Pancreas (tissue), 10 donors: ENCODE measurements around the gene TMEM225B. TPM values are rescaled to one million over a fixed set of nuclear protein-coding genes. Genes with fewer than 3 reads are reported as not detected.
A peak's percentile ranks its signal among the peaks of the same experiment; 100 is the strongest.
"Not testable (repeated sequence)": the region's sequence is repeated elsewhere in the genome, so short reads cannot be mapped to it uniquely, and the experiment has no call there.

Experiments
- ATAC-seq, 4 donors: fragments of 200-7000 bp; cut with Tn5 transposase; one replicate each; pipeline versions ENCODE4 v1.8.0 to v1.9.1; 2020; ENCODE audit warnings: mild to moderate bottlenecking in 4 of 4, moderate library complexity in 4 of 4
- DNase-seq, 6 donors: peaks; one replicate each; pipeline ENCODE4 v3.0.0-alpha.2; 2020
- FAIRE-seq: peaks from 2 replicates; lab custom pipeline; 2012; peaks lifted over from hg19 to GRCh38; lab: Jason Lieb, UNC
- H3K27ac ChIP-seq, 4 donors: fragments of 200-600 bp; sonication (generic); 1 replicate in 3 of 4; 2 replicates in 1 of 4; pipeline versions ENCODE4 v1.5.0 to v1.8.0; 2020
- H3K27me3 ChIP-seq, 4 donors: fragments of 200-600 bp; one replicate each; pipeline ENCODE4 v1.8.0; 2021
- H3K36me3 ChIP-seq, 3 donors: fragments of 200-600 bp; sonication (generic) in 1 of 3; one replicate each; pipeline versions ENCODE4 v1.5.0 to v1.8.0; 2020 to 2021
- H3K4me1 ChIP-seq, 3 donors: fragments of 200-600 bp; one replicate each; pipeline ENCODE4 v1.8.0; 2021
- H3K4me3 ChIP-seq, 4 donors: fragments of 200-600 bp; sonication (generic) in 2 of 4; one replicate each; pipeline versions ENCODE4 v1.5.0 to v1.8.0; 2020 to 2021
- H3K9me3 ChIP-seq, 4 donors: fragments of 200-600 bp; one replicate each; pipeline ENCODE4 v1.8.0; 2021
- WGBS, 2 donors: extraction: QIAGEN DNeasy Blood & Tissue Kit; methylation state at CpG; one replicate each; pipeline ENCODE4 v1.1.7; 2013; 5-methylcytosine and 5-hydroxymethylcytosine counted together
- intact Hi-C, 3 donors: fragments of 100-400 bp; cut with DNase I; formaldehyde crosslinking; loops; one replicate each; pipeline versions ENCODE4 v1.11.1 to v1.14.2; 2022
- polyA plus RNA-seq, 2 donors: library from polyadenylated mRNA; stranded (reverse); fragments of 200-250 nt; gene quantifications; one replicate each; pipeline ENCODE4 v1.2.3, GENCODE V29; 2013
- total RNA-seq, 6 donors: library from RNA; stranded (reverse); fragmentation: NEBNext Ultra II Directional in 4 of 6; extraction: Animal tissue kit (Norgen Biotek cat#: 25700) in 4 of 6; gene quantifications; one replicate each; pipeline versions ENCODE4 v1.2.1 to v1.2.4, GENCODE V29; 2021 to 2023
- TF ChIP-seq, protein P1 (sequence below), 4 donors: fragments of 200-600 bp; sonication (generic) in 3 of 4; IDR thresholded peaks; one replicate each; pipeline versions ENCODE4 v1.5.0 to v1.8.0; 2021; ENCODE audit warnings: antibody characterized with exemption in 4 of 4
- donor health status: healthy with polysubstance abuse.
- donor health status: DM: no; HTN: no; CAD: no; lungs with moderate emphysema.
- donor health status: DM: no; HTN: no; CAD: no.
- donor health status: control.
- donor health status: control.
- donor health status: Bipolar disorder and iron deficiency.
- donor health status: DM: yes; HTN: yes; CAD: no.
- donor health status: DM: no; HTN: no; CAD: no.
- donor health status: DM: no; HTN: no; CAD: no.
- donor health status: DM: yes; HTN: yes; CAD: no.

Gene TMEM225B, protein sequence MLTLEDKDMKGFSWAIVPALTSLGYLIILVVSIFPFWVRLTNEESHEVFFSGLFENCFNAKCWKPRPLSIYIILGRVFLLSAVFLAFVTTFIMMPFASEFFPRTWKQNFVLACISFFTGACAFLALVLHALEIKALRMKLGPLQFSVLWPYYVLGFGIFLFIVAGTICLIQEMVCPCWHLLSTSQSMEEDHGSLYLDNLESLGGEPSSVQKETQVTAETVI
- total RNA-seq = 1 to 10 TPM in 1 of 6 donors, under 1 TPM in 5; 0.16 to 1.1 (median 0.48) TPM
- polyA plus RNA-seq = 1 to 10 TPM; 1.2 to 1.5 TPM

- no peaks in the 10 kb centered on the region for H3K27me3 ChIP-seq
- H3K4me3 ChIP-seq = no peak within 1 kb of the TSS
- TF ChIP-seq, protein P1, sequence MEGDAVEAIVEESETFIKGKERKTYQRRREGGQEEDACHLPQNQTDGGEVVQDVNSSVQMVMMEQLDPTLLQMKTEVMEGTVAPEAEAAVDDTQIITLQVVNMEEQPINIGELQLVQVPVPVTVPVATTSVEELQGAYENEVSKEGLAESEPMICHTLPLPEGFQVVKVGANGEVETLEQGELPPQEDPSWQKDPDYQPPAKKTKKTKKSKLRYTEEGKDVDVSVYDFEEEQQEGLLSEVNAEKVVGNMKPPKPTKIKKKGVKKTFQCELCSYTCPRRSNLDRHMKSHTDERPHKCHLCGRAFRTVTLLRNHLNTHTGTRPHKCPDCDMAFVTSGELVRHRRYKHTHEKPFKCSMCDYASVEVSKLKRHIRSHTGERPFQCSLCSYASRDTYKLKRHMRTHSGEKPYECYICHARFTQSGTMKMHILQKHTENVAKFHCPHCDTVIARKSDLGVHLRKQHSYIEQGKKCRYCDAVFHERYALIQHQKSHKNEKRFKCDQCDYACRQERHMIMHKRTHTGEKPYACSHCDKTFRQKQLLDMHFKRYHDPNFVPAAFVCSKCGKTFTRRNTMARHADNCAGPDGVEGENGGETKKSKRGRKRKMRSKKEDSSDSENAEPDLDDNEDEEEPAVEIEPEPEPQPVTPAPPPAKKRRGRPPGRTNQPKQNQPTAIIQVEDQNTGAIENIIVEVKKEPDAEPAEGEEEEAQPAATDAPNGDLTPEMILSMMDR (IDR thresholded peaks at IDR 0.05) = no peak
- H3K36me3 ChIP-seq = no peaks in the 10 kb centered on the region
- DNase-seq = no peak
- WGBS, 2 donors = 72 to 74% methylated on average over 34 of the region's 34 CpGs
- H3K4me1 ChIP-seq = no peaks in the 10 kb centered on the region
- intact Hi-C loops = no loop called here
- H3K27ac ChIP-seq = no peak within 1 kb of the TSS
- FAIRE-seq = no peak
- H3K9me3 ChIP-seq = no peaks in the 10 kb centered on the region
- ATAC-seq = no peak
These were observed at the start of gene TMEM225B for GRCh38 chr7:99597762-99598501. TSS of gene TMEM225B (plus strand) at chr7:99598267. CDS start at chr7:99604389, 6,122 bp downstream.

DNA sequence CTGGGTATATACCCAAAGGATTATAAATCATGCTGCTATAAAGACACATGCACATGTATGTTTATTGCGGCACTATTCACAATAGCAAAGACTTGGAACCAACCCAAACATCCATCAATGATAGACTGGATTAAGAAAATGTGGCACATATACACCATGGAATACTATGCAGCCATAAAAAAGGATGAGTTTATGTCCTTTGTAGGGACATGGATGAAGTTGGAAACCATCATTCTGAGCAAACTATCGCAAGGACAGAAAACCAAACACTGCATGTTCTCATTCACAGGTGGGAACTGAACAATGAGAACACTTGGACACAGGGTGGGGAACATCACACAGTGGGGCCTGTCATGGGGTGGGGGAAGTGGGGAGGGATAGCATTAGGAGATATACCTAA, 48.5 kb upstream of the TMEM225B start:
- DNase-seq, FAIRE-seq, H3K4me1 ChIP-seq, ATAC-seq, intact Hi-C loops, H3K4me3 ChIP-seq, H3K27ac ChIP-seq, H3K36me3 ChIP-seq, H3K9me3 ChIP-seq, H3K27me3 ChIP-seq: not testable (repeated sequence)
- 89 to 100% methylated on average over 1 of the region's 2 CpGs for WGBS, 2 donors

GRCh38 chr7:99551334-99551733, 46.7 kb upstream of the TMEM225B start:
- Histone ChIP-seq H3K4me3 (peak overlapping the region; percentile 72 to 91 (median 90)), H3K27me3 (no peaks in the 10 kb centered on the region), H3K36me3 (peaks cover 0 to 5% (median 3%) of the 10 kb centered on the region in 3 donors), H3K9me3 (no peaks in the 10 kb centered on the region), H3K4me1 (peaks cover 3 to 7% (median 5%) of the 10 kb centered on the region in 3 donors), H3K27ac (peak overlapping the region; percentile 58 to 77 (median 68))
- WGBS, 2 donors = 3 to 5% methylated on average over 15 of the region's 15 CpGs
- ATAC-seq (peak; percentile 16 to 54 (median 32)), FAIRE-seq (no peak), DNase-seq (no peak)
- TF ChIP-seq, protein P1 (IDR thresholded peaks at IDR 0.05) = no peak
- intact Hi-C loops = no loop called here

GRCh38 chr7:99551767-99552463, 46.2 kb upstream of the TMEM225B start, which contains the start of gene FAM200A:
TSS of gene FAM200A (minus strand) at chr7:99552114. CDS start at chr7:99548407, 3,707 bp downstream.
- intact Hi-C loops = no loop called here
- Histone ChIP-seq H3K4me3 (peak within 1 kb of the TSS; percentile 72 to 91 (median 90)), H3K36me3 (peaks cover 0 to 5% (median 3%) of the 10 kb centered on the region in 3 donors), H3K27ac (peak within 1 kb of the TSS; percentile 58 to 77 (median 68)), H3K27me3 (no peaks in the 10 kb centered on the region), H3K4me1 (peaks cover 3 to 7% (median 6%) of the 10 kb centered on the region in 3 donors), H3K9me3 (no peaks in the 10 kb centered on the region)
- DNase-seq (peak; percentile 72 to 89 (median 85)), FAIRE-seq (no peak), ATAC-seq (peak; percentile 98 to 100 (median 100))
- WGBS, 2 donors = 0% methylated on average over 37 of the region's 37 CpGs
- TF ChIP-seq, protein P1 (IDR thresholded peaks at IDR 0.05) = no peak

- 88 to 92% methylated on average over 4 of the region's 4 CpGs for WGBS, 2 donors
- FAIRE-seq (no peak), ATAC-seq (no peak), DNase-seq (no peak)
- Histone ChIP-seq H3K9me3 (no peaks in the 10 kb centered on the region), H3K27ac (no peak overlapping the region), H3K27me3 (no peaks in the 10 kb centered on the region), H3K4me3 (no peak overlapping the region), H3K36me3 (peaks cover 0 to 5% (median 0%) of the 10 kb centered on the region in 3 donors), H3K4me1 (peaks cover 3 to 13% (median 12%) of the 10 kb centered on the region in 3 donors)
- TF ChIP-seq, protein P1 (IDR thresholded peaks at IDR 0.05) = no peak
- intact Hi-C loops = no loop called here
These were observed 45.0 kb upstream of the TMEM225B start for GRCh38 chr7:99553039-99553438.
